Measurements from ENCODE around the gene SPAAR. TPM values are rescaled to one million over a fixed set of nuclear protein-coding genes. Genes with fewer than 3 reads are reported as not detected.

Gene SPAAR
- total RNA-seq, 1 donor: 0.72 TPM

DNA sequence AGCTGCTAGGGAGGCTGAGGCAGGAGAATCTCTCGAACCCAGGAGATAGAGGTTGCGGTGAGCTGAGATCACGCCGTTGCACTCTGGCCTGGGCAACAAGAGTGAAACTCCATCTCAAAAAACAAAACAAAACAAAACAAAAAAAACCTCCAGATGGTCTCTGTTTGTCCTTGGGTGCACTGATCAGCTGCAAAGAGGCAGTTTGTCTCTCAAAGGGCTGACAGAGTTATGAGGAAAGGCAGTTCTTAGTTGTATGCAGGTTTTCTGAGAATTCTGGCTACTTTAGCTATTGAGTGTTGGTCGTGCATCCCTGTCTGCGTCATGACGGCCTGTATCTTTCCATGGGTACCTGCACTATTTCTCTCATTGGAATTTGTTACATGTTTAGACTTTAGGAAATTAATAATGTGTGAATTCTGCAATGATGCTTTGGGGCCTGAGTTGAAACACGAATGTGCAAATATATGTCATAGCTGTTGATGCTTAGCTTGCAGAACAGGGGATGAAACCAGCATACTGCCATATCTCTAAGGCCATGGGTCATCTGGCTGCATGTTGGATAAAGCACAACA lies 30.5 kb downstream of the SPAAR start:
- H3K36me3 ChIP-seq (ENCODE audit: insufficient read depth, low read length): no peaks in the 10 kb centered on the region
- no peaks in the 10 kb centered on the region for H4K20me1 ChIP-seq (ENCODE audit: insufficient read depth, low read length)
- TF ChIP-seq, protein P1, sequence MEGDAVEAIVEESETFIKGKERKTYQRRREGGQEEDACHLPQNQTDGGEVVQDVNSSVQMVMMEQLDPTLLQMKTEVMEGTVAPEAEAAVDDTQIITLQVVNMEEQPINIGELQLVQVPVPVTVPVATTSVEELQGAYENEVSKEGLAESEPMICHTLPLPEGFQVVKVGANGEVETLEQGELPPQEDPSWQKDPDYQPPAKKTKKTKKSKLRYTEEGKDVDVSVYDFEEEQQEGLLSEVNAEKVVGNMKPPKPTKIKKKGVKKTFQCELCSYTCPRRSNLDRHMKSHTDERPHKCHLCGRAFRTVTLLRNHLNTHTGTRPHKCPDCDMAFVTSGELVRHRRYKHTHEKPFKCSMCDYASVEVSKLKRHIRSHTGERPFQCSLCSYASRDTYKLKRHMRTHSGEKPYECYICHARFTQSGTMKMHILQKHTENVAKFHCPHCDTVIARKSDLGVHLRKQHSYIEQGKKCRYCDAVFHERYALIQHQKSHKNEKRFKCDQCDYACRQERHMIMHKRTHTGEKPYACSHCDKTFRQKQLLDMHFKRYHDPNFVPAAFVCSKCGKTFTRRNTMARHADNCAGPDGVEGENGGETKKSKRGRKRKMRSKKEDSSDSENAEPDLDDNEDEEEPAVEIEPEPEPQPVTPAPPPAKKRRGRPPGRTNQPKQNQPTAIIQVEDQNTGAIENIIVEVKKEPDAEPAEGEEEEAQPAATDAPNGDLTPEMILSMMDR (IDR thresholded peaks at IDR 0.05; ENCODE audit: extremely low read depth, low read depth, low read length): no peak
- DNase-seq (ENCODE audit: insufficient read length, low spot score, missing footprints): no peak
- H3K4me2 ChIP-seq (ENCODE audit: insufficient read depth, low read length): no peak overlapping the region
- H3K27ac ChIP-seq (ENCODE audit: low read depth, low read length): no peak overlapping the region
- no peaks in the 10 kb centered on the region for H3K79me2 ChIP-seq (ENCODE audit: insufficient read depth, low read length)
- peaks cover 28% of the 10 kb centered on the region for H3K4me1 ChIP-seq (ENCODE audit: insufficient read depth, low read length)
- H3K4me3 ChIP-seq (ENCODE audit: insufficient read depth, low read length): no peak overlapping the region
- no peaks in the 10 kb centered on the region for H3K27me3 ChIP-seq (ENCODE audit: insufficient read depth, low read length)
- H3K9me3 ChIP-seq (ENCODE audit: low read depth, low read length): no peaks in the 10 kb centered on the region
- H2AFZ ChIP-seq (ENCODE audit: low read length): peak overlapping the region; percentile 31

DNA sequence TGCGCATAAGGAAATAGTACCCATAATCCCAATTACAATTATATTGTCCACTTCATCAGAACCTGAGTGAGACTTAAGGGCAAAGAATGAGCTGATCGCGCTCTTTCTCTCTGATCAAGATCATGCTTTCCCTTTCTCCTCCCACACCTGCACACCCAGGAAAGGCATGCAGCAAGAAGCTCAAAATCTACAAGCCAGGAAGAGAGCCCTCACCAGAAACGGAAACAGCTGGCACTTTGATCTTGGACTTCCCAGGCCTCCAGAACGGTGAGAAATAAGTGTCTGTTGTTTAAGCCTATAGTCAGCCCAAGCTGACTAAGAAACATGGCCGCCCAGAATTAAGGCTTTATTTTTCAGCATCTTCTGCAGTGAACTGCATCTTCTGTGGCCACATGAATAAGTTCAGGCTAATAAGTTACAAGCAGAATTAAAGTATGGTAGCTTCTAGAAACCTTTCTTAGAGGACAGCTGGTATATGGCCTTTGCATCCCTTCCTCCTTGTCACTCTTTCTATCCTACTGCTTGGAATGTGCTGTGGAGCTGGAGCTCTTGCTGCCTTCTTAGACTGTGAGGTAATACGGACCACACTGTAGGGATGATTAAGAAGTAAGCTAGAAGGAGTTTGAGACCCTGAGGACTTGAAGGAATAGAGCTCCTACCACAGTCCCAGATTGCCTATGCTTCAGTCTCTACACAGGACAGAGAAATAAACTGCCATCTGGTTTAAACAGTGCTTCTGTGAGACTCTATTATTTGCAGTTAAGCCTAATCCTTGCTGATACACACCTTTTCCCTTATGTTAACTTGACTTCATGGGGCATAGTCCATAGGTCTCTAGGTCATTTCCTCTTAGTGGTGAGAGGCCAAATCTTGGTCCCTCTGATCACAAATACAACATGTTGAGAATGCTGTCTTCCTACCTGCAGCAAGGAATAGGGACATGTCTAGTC lies 31.4 kb downstream of the SPAAR start:
- H3K4me2 ChIP-seq (ENCODE audit: insufficient read depth, low read length): no peak overlapping the region
- peaks cover 24% of the 10 kb centered on the region for H3K4me1 ChIP-seq (ENCODE audit: insufficient read depth, low read length)
- no peaks in the 10 kb centered on the region for H4K20me1 ChIP-seq (ENCODE audit: insufficient read depth, low read length)
- no peaks in the 10 kb centered on the region for H3K79me2 ChIP-seq (ENCODE audit: insufficient read depth, low read length)
- H3K27ac ChIP-seq (ENCODE audit: low read depth, low read length): no peak overlapping the region
- no peaks in the 10 kb centered on the region for H3K9me3 ChIP-seq (ENCODE audit: low read depth, low read length)
- H2AFZ ChIP-seq (ENCODE audit: low read length): peak overlapping the region; percentile 72
- no peak overlapping the region for H3K4me3 ChIP-seq (ENCODE audit: insufficient read depth, low read length)
- no peaks in the 10 kb centered on the region for H3K36me3 ChIP-seq (ENCODE audit: insufficient read depth, low read length)
- no peaks in the 10 kb centered on the region for H3K27me3 ChIP-seq (ENCODE audit: insufficient read depth, low read length)
- TF ChIP-seq, protein P1 (IDR thresholded peaks at IDR 0.05; ENCODE audit: extremely low read depth, low read depth, low read length): no peak
- no peak for DNase-seq (ENCODE audit: insufficient read length, low spot score, missing footprints)

DNA sequence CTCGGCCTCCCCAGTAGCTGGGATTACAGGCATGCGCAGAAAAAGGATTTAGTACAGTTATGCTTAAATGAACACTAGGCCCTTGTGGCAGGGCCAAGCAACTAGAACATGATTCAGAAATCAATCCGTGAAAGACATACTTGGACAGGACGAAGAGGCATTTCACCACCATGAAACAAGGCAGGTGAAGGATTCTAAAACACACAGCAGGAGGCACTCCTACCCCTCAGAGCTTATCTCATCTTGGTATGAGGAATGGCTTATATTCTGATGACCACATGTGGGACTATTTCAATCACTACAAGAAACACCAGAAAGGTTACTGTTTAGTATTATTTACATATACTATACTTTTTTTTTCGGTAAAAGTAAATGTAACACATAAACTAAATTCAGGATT lies 33.0 kb downstream of the SPAAR start:
- no peaks in the 10 kb centered on the region for H3K27me3 ChIP-seq (ENCODE audit: insufficient read depth, low read length)
- H3K4me2 ChIP-seq (ENCODE audit: insufficient read depth, low read length): no peak overlapping the region
- TF ChIP-seq, protein P1 (IDR thresholded peaks at IDR 0.05; ENCODE audit: extremely low read depth, low read depth, low read length): no peak
- H4K20me1 ChIP-seq (ENCODE audit: insufficient read depth, low read length): no peaks in the 10 kb centered on the region
- no peaks in the 10 kb centered on the region for H3K36me3 ChIP-seq (ENCODE audit: insufficient read depth, low read length)
- H3K27ac ChIP-seq (ENCODE audit: low read depth, low read length): no peak overlapping the region
- H3K9me3 ChIP-seq (ENCODE audit: low read depth, low read length): no peaks in the 10 kb centered on the region
- no peaks in the 10 kb centered on the region for H3K79me2 ChIP-seq (ENCODE audit: insufficient read depth, low read length)
- H2AFZ ChIP-seq (ENCODE audit: low read length): no peak overlapping the region
- DNase-seq (ENCODE audit: insufficient read length, low spot score, missing footprints): no peak
- H3K4me3 ChIP-seq (ENCODE audit: insufficient read depth, low read length): no peak overlapping the region
- peaks cover 10% of the 10 kb centered on the region for H3K4me1 ChIP-seq (ENCODE audit: insufficient read depth, low read length)

DNA sequence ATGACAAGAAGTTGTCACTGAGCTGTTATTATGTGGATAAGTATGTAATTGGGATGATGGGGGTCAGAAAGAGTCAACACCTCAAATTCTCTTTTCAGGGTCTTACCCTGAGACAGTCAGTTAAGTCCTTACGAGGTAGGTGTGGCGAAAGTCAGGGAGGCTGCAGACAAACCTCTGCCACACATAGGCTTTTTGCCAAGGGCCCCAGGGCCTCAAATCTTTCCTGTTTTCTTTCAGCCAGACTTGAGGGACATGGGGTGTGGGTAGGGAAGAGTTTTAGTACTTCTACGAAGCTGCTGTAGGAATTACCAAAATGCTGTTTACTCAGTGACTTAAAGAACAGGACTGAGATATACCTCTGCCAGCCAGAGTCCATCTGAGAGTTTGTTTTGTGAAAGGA lies 34.9 kb downstream of the SPAAR start:
- Histone ChIP-seq H3K4me2 (ENCODE audit: insufficient read depth, low read length) (no peak overlapping the region), H3K36me3 (ENCODE audit: insufficient read depth, low read length) (no peaks in the 10 kb centered on the region), H3K4me1 (ENCODE audit: insufficient read depth, low read length) (peaks cover 5% of the 10 kb centered on the region), H3K9me3 (ENCODE audit: low read depth, low read length) (no peaks in the 10 kb centered on the region), H4K20me1 (ENCODE audit: insufficient read depth, low read length) (no peaks in the 10 kb centered on the region), H2AFZ (ENCODE audit: low read length) (peak overlapping the region; percentile 19), H3K27me3 (ENCODE audit: insufficient read depth, low read length) (no peaks in the 10 kb centered on the region), H3K79me2 (ENCODE audit: insufficient read depth, low read length) (no peaks in the 10 kb centered on the region), H3K4me3 (ENCODE audit: insufficient read depth, low read length) (no peak overlapping the region), H3K27ac (ENCODE audit: low read depth, low read length) (no peak overlapping the region)
- no peak for DNase-seq (ENCODE audit: insufficient read length, low spot score, missing footprints)
- TF ChIP-seq, protein P1 (IDR thresholded peaks at IDR 0.05; ENCODE audit: extremely low read depth, low read depth, low read length): no peak
